ENCODE data around the gene ILRUN.
"Not testable (repeated sequence)": the region's sequence is repeated elsewhere in the genome, so short reads cannot be mapped to it uniquely, and the experiment has no call there.

DNA sequence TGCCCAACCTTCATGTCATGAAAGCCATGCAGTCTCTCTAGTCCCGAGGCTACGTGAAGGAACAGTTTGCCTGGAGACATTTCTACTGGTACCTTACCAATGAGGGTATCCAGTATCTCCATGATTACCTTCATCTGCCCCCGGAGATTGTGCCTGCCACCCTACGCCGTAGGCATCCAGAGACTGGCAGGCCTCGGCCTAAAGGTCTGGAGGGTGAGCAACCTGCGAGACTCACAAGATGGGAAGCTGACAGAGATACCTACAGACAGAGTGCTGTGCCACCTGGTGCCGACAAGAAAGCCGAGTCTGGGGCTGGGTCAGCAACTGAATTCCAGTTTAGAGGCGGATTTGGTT lies 47.7 kb upstream of the ILRUN start:
- TF ChIP-seq, protein P1, sequence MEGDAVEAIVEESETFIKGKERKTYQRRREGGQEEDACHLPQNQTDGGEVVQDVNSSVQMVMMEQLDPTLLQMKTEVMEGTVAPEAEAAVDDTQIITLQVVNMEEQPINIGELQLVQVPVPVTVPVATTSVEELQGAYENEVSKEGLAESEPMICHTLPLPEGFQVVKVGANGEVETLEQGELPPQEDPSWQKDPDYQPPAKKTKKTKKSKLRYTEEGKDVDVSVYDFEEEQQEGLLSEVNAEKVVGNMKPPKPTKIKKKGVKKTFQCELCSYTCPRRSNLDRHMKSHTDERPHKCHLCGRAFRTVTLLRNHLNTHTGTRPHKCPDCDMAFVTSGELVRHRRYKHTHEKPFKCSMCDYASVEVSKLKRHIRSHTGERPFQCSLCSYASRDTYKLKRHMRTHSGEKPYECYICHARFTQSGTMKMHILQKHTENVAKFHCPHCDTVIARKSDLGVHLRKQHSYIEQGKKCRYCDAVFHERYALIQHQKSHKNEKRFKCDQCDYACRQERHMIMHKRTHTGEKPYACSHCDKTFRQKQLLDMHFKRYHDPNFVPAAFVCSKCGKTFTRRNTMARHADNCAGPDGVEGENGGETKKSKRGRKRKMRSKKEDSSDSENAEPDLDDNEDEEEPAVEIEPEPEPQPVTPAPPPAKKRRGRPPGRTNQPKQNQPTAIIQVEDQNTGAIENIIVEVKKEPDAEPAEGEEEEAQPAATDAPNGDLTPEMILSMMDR (IDR thresholded peaks at IDR 0.05; ENCODE audit: control extremely low read depth in 1 of 3, insufficient read depth in 1 of 3, low read depth in 1 of 3, low read length in 3 of 3) = not testable (repeated sequence)
- TF ChIP-seq EZH2 (IDR thresholded peaks at IDR 0.05; ENCODE audit: low read depth, low read length, severe bottlenecking); CEBPB (IDR thresholded peaks at IDR 0.05; ENCODE audit: low read depth, low read length); RAD21 (IDR thresholded peaks at IDR 0.05 in 1 of 2, conservative IDR thresholded peaks at IDR 0.05 in 1 of 2; ENCODE audit: low read depth in 2 of 2, low read length in 2 of 2); POLR2A (IDR thresholded peaks at IDR 0.05; ENCODE audit: control extremely low read depth in 1 of 2, low read depth in 2 of 2, low read length in 2 of 2); POLR2AphosphoS5 (IDR thresholded peaks at IDR 0.05; ENCODE audit: low read depth, low read length); EP300 (IDR thresholded peaks at IDR 0.05; ENCODE audit: borderline replicate concordance in 1 of 2, low read depth in 2 of 2, low read length in 2 of 2); SP1 (IDR thresholded peaks at IDR 0.05; ENCODE audit: low read depth, low read length); FOSL1 (IDR thresholded peaks at IDR 0.05; ENCODE audit: insufficient read depth, low read depth, low read length): not testable (repeated sequence)
